Thyroid gland (tissue), 4 donors: ENCODE results near the gene TMEM132A.

Source experiments
- CTCF ChIP-seq, 6 experiments: fragments of 200-600 bp in 3 of 6; fragments of 450-650 bp in 3 of 6; sonication (generic) in 3 of 6; IDR thresholded peaks; one replicate each; pipeline ENCODE4 v1.5.1; 2016 to 2019; ENCODE audit warnings: antibody characterized with exemption in 6 of 6, mild to moderate bottlenecking in 2 of 6, inconsistent platforms in 1 of 6, moderate library complexity in 1 of 6
- POLR2A ChIP-seq, 2 donors: fragments of 450-650 bp; IDR thresholded peaks; one replicate each; pipeline ENCODE4 v1.6.1; 2017; ENCODE audit warnings: antibody characterized with exemption in 2 of 2, mild to moderate bottlenecking in 2 of 2, moderate library complexity in 1 of 2

GRCh38 chr11:60978546-60979380 is 54.5 kb downstream of the TMEM132A start:
- no peak for TF ChIP-seq CTCF (IDR thresholded peaks at IDR 0.05)
- TF ChIP-seq POLR2A (IDR thresholded peaks at IDR 0.05) = no peak
